Amniotic epithelial cell (primary cell): ENCODE results near the gene TXNDC17.
A peak's percentile ranks its signal among the peaks of the same experiment; 100 is the strongest.
"Not testable (repeated sequence)": the region's sequence is repeated elsewhere in the genome, so short reads cannot be mapped to it uniquely, and the experiment has no call there.

Experiments used
- DNase-seq: peaks from one replicate; pipeline ENCODE4 v3.0.0-alpha.2; 2010; ENCODE audit warnings: low read depth

TXNDC17 gene

DNA sequence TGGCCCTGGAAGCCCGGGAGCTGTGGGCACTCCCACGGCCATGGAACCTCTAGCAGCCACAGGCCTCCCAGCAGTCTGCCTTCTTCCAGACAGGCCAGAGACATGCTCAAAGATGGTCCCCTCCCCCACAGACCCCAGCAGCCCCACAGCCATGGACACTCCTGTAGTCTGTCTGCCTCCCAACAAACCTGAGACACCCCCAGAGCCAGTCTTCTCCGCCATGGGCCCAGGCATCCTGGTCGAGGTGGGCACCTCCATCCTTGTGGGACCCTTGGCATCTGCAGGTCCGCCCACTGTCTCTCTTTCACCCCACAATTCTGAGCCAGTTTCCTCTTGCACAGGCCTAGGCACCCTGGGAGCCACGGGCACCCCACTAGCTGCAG lies 3.4 kb upstream of the TXNDC17 start:
- no peak for DNase-seq

DNA sequence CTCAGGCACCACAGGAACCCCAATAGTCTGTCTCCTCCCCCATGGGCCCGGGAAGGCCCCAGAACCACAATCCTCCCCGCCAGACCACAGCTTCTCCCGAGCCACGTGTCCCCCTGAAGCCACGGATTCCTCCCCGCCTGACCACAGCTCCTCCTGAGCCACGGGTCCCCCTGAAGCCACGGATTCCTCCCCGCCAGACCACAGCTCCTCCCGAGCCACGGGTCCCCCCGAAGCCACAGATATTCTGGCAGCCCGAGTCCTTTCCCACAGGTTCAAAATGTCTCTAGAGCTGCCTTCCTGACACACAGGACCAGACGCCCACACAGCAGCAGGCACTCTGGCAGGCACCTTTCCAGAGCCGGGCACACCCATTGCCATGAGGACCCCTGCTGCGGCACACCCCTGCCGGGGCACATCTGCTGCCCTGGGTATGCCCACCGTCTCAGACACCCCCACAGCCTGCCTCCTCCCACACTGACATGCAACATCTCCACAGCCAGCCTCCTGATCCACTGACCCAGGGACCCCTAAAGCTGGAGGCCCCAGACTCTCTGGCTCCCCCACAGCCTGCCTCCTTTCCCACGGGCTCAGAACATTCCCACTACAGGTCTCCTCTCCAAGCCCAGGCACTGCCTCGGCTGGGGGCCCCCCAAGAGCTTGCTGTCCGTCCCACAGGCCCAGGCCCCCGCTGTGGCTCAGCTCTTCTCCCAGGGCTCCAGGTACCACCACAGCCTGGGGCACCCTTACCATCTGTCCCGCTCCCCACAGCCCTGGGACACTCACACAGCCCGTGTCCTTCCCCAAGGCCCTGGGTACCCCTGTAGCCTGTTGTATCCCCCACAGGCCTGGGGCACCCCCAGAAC lies 2.6 kb upstream of the TXNDC17 start:
- no peak for DNase-seq

DNA sequence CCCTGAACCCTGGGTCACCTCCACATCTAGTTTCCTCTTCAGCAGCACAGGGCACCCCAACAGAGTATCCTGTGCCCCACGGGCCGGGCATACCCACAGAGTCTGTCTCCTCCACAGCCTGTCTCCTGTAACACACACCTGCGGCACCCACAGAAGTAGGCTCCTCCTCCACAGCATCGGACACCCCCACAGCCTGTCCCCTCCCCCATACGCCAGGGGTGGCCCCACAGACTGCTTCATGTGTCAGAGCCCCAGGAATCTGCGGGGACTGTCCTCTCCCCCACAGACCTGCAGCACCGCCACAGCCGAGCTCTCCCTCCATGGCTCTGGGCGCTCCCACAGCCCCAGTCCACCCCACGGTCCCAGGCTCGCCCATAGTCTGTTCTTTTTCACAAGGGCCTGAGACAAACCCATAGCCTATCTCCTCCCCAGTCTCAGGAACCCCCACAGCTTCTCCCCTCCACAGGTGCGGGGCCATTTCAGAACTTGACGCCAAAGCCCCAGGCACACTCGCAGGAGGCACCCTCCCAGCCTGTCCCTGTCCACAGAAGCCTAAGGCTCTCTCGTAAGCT lies 1.8 kb upstream of the TXNDC17 start:
- DNase-seq: no peak

DNA sequence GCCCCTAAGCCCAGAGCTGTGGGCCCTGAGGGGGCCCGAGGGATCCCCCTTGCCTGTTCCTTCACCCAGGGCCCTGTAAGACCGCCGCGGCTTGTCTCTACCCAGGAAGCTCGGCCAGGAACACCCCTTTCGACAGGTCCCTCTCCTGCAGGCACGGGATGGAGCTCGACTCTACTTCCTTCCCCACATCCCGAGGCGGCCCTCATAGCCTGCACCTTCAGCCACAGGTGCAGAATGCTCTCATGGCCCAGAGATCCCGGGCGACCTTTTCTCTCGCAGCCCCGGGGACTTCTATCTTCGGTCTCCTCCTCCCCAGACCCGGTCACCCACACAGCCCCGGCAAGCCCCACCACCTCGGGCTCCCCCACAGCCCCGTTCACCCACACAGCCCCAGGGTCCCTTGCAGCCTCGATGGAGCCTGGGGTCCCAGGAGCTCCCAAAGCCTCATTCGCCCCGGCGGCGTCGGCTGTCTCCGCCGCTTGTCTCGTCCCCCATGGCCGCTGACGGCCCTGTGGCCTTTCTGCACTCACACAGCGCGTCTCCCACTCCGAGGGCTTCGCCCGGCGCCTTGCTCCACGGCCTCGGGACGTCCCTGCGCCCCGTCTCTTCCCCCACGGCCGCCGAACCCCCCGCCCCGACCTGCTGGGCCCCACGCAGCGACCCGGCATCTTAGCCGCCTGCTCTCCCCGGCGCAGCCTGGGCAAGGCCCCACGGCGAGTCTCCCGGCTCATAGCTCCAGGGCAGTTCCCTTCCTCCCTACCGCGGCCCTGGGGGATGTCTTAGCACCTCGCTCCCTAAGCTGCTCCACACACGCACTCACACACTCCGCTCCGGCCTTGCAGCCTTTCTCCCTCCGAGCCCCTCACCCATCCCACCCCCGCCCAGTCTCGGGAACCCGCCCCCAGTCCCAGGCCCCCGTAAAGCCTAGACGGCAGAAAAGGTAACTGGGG lies 999 bp upstream of the TXNDC17 start:
- peak; percentile 49 for DNase-seq

DNA sequence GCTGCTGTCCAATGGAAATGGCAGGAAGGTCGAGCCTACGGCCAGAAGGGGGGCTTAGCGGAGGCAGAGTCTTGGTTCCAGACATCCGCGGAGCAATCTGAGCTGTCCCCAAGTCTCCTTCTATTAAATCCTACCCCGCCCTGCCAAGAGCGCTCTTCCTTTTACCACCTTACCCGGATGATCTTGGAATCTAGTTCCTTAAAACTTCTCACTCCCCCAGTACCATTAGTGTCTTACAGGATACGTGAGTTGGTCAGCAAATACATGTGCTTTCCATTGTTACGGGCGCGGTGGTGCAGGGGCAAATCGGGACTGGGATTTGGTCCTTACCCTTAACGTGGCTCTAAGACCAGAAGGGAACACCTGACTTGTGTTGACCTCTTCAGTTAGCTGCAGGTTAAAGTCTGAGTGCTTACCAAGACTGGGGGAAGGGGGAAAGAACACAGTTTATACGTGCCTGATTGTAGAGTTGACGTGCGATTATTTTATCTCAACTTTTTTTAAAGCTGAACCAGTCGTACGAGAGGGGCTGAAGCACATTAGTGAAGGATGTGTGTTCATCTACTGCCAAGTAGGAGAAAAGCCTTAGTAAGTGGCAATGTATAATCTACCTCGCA lies 495 bp downstream of the TXNDC17 start:
- DNase-seq: no peak

DNA sequence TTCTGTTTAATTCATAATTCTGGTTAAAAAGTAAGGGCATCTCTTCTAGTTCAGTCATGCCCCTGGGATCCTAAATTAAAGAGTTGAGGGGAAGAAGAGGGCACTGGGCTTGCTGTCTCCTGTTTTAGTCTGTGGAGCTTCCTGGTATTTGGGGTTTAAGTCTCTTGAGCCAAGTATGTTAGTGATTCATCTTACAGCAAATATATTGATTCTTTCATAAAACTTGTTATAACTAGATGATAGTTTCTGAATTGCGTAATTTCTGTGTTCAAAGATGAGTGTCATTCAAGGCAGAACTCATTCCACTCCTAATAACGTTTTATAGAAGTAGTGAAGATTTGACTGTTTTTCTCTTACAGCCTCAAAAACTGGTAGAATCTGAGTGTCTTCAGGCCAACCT lies 1.7 kb downstream of the TXNDC17 start:
- DNase-seq: no peak

DNA sequence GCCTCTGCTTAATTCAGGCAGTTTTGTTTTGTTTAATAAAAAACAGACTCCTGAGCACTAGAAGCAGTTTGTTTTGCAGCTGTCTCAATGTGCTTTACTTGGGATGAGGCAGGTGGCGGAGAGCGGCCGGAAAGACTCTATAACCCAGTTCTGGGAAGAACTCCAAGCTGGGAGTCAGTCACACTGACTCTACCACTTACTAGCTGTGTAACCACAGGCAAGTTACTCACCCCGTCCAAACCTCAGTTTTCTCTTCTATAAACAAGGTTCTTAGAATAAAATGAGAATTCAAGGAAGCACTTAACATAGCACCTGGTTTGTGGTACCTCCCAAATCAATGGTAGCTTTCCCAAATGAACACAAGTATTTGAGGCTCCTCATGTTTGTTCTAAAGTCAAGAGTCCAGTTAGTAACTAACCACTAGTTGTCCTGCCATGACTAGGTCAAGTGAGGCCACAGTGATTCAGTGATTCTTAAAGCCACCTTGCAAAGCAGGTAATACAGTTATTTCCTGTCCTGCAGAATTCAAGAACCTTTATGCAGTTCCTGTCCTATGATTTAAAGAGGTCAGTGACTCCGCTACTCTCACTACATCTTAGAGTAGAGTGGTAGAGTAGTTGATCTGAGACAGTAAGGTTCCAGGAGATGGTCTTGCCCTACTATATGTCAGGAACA lies 2.7 kb downstream of the TXNDC17 start:
- peak; percentile 90 for DNase-seq

DNA sequence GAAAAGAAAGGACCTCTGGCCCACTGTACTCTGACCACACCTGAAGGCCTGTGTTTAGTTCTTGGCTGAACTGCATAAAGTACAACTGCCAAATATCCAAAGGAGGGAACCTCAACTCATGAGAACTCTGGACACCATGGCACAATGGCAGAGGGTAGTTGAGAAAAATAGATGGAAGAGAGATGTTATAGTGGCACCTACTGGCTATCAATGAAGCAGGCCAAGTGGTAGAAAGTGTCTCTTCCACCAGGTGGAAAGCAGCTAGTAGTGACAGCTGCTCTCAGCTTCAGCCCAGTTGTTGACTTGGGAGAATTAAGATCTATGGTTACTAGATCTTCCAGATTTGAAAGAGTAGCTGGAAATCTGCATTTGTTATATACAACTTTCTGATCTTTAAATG lies 7.3 kb downstream of the TXNDC17 start:
- no peak for DNase-seq

DNA sequence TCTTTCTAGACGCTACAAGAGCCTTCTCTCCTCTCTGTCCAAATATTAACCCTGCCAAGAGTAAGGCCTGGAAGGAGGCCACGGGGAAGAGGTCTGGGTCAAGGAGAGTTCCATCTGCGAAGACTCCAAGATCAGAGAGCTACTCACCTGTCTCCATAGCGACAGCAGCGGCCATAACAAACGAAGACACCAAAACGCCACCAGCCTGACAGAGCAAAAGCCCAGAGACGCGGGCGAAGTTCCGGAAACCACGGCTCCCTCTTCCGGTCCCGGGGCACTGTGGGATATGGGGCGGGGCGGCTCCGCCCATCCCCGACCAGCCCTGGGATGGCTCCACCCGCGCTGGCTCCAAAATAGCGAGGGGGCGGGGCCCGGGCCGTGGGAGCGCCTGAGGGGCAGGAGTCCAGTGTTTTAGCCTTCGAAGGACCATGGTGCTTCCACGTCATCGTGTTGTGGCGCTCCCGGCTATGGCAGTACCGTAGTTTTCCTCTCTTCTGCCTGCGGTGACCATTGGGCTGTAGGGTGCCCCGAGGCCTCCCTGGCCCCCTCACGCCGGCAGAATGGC lies 10.6 kb downstream of the TXNDC17 start, which contains the start of the genes C17orf100 and MED31:
Gene C17orf100 (plus strand): TSS at position 409 of the 565 bp plus-strand sequence. CDS start 152 bp downstream, at position 561.
Gene MED31 (minus strand): TSS at position 252 of the 565 bp plus-strand sequence. CDS start 77 bp downstream, at position 175.
- DNase-seq: peak; percentile 81

DNA sequence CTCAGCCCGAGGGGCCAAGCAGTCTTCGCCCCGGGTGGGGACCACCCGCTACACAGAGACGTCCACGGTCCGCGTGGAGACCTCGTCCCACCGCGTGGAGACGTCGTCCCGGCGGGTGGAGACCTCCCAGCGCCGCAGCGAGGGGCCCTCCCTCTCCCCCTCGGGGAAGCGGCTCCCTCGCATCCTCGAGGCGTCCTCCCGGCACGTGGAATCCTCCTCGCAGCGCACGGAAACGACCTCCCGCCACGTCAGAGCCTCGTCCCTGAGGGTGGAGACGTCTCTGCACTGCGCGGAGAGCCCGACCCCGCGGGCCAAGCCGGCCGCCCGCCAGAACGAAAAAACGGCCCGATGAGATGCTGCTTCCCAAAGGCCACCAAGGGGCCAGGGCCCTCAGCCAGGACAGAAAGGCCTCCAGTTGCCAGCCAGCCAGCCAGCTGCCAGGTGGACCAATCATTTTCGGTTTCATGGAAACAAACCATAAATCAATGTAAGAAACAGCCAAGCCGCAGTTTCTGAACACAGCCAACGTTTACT lies 11.1 kb downstream of the TXNDC17 start:
- DNase-seq: peak; percentile 67

DNA sequence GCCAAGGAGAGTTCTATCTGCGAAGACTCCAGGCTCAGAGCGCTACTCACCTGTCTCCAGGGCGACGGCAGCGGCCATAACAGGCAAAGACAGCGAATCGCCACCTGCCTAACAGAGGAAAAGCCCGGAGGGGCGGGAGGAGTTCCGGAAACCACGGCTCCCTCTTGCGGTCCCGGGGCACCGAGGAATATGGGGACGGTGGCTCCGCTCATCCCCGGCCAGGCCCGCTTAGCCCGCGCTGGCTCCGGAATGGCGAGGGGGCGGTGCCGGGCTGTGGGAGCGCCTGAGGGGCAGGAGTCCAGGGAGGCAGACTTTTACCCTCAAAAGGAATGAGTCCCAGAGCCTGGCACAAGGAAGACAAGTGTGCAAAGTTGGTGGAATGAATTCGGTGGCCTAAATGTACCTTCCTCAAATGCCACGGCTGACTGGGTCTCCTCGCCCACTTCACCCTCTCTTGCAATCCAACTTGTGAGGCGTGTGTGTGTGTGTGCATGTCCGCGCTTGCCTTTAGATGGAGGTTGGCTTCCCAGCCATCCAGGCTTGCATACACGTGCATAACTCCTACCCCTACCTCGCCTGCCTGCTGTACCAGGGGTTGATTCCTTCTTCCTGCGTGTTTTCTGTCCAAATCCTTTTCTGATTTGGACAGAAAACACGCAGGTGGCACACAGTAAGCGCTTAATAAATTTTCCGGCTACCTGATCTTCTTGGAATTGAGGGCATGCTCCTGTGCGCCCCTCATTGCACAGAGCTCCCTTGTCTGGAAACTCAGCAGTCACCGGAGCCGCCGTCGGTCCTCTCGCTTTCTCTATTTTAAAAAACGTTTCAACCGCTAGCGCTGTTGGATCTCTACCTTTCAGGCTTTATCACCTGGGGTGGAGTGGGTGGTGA lies 14.2 kb downstream of the TXNDC17 start:
- no peak for DNase-seq

DNA sequence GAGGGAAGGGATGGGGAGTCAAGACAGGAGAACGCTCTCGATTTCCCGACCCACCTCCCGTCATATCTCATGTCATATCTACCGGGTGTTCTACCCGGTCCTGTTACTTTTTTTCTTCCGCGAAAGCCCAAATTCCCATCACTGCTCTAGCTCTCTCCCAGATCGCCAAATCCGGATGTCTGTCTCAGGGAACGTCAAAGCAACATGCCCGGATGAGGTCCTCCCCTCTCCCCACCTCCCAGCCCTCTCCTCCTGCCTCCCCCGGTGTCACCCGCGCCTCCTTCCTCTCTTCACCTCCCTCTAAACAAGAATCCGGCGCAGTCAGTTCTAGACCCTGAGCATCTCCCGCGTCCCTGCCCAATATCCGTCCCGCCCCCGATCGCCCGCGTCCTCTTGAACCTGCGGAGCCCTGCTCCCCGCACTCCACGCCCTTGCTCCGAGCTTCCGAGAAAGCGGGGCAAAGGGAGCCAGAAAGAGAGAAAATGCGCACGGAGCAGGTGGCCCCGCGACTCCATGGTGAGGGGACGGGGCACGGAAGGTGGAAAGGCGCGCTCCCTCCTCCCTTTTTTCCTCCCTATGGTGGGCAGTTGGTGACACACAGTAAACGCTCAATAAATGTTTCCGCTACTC lies 15.0 kb downstream of the TXNDC17 start:
- DNase-seq: not testable (repeated sequence)

DNA sequence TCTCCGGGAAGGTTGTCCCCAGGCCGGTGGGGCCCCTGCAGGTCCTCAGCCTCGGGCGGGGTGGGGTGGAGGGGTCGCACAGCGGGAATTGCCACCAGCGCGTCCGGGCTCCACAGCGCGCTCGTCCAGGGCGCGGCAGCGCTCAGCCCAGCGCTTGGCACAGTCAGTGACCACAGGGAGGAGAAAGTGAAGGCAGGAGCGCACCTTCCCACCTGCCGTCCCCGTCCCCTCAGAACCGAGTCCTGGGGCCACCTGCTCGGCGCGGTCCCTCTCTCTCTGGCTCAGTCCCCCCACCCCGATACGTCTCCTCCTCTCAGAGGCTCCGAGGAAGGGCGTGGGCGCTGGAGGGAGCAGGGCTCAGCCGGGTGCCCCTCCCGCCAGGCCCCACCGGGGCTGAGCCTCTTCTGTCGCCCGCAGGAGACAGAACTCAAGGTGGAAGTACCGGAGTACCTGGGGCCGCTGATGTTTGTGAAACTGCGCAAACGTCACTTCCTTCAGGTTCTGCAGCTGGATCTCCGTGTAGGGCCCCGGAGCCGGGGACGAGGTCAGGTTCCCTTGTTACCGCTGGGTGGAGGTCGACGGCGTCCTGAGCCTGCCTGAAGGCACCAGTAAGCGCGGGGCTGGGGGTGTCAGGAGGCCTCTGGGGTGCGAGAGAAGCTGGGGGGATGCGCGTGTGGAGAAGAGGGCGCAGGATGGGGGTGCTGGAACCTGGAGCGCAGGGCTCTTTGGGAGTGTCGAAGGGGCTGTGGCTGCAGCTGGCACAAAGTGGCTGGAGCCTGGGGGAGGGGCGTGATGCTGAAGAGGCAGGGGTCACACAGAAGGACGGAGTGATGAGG lies 16.2 kb downstream of the TXNDC17 start:
- not testable (repeated sequence) for DNase-seq

DNA sequence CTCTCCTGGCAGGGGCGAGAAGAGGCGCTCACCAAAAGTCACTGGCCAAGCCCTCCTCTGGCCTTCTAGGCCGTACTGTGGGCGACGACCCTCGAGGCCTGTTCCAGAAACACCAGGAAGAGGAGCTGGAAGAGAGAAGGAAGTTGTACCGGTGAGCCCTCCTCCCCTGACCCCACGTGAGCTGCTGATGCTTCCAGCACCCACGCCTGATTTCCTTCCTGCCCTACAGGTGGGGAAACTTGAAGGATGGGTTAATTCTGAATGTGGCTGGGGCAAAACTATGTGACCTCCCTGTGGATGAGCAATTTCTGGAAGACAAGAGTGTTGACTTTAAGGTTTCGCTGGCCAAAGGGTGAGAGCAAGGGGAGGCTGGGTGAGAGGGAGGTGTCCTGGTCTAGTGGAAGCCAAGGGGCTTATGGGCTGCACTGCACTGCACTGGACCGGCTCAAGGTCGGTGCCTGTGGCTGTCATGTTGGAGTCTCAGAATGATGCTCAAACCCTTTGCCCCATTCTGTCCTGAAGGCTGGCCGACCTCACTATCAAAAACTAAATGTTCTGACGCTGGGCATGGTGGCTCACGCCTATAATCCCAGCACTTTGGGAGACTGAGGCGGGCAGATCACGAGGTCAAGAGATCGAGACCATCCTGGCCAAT lies 16.9 kb downstream of the TXNDC17 start:
- no peak for DNase-seq

DNA sequence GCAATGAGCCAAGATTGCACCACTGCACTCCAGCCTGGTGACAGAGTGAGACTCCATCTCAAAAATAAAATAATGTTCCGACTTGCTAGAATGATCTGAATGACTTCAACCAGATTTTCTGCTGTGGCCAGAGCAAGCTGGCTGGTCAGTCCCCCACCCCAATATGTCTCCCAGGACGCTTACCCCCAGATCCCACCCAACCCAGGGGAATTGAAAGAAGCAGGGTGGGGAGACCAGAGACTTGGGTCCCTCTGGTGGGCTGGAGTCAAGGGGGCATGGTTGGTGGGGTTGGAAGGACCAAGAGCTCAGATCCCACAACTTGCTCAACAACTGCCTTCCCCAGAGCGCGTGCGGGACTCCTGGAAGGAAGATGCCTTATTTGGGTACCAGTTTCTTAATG lies 17.6 kb downstream of the TXNDC17 start:
- DNase-seq: not testable (repeated sequence)

DNA sequence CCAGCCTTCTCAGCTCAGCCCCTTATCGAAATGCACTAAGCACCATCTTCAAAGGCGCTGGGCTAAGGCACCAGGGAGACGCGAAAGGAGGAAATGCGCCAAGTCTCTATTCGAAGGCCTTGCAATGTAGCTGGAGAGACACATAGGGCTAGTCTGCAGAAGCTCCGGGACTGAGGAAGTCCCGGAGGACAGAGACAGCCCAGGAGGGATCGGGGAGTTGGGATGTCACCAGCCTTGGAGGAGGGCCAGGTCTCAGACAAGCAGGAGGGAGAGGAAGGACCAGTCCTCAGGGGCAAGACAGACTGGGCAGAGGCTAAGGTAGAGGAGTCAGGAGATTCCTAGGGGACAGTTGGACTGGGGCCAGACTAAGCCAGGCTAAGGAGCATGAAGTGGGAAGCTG lies 19.2 kb downstream of the TXNDC17 start:
- DNase-seq: no peak

DNA sequence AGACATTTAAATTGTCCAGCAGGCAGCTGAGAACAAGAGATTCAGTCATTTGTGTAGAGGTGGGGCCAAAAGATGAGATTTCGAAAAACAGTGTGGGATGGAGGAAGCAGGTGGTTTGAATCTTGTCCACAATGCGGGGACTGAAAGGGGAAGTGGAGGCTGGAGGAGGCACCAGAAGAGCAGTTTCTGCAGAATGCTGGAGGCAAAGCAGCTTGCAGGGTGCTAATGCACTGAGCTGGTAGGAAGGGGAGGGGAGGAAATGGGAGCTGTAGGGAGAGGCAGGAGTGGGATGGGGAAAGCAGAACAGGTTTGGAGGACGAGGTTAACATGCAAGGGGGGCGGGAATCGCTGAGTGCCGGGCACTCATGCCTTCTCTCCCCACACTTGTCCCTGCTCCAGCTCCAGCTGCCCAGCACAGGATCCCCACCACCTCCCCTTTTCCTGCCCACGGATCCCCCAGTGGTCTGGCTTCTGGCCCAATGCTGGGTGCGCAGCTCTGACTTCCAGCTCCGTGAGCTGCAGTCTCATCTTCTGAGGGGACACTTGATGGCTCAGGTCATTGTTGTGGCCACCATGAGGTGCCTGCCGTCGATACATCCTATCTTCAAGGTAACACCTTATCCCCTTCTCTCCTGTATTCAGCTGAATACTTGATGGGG lies 20.1 kb downstream of the TXNDC17 start:
- no peak for DNase-seq
